ES-I3 (cell line): ENCODE measurements around the gene RING1.
A peak's percentile ranks its signal among the peaks of the same experiment; 100 is the strongest.
"Not testable (repeated sequence)": the region's sequence is repeated elsewhere in the genome, so short reads cannot be mapped to it uniquely, and the experiment has no call there.

ENCODE experiments used
- H3K36me3 ChIP-seq: 2 replicates; pipeline ENCODE4 v1.6.1; 2013; ENCODE audit warnings: mild to moderate bottlenecking, low read length, control low read depth, moderate library complexity; ENCODE audit not compliant: insufficient read depth
- H3K4me1 ChIP-seq: 2 replicates; pipeline ENCODE4 v1.6.1; 2013; ENCODE audit warnings: mild to moderate bottlenecking, control low read depth, low read length; ENCODE audit not compliant: insufficient read depth
- H3K9ac ChIP-seq: 2 replicates; pipeline ENCODE4 v1.6.1; 2013; ENCODE audit warnings: low read depth, mild to moderate bottlenecking, low read length, moderate library complexity
- H3K9me3 ChIP-seq: 2 replicates; pipeline ENCODE4 v1.6.1; 2013; ENCODE audit warnings: mild to moderate bottlenecking, low read length, moderate library complexity; ENCODE audit not compliant: control insufficient read depth, insufficient read depth

RING1 gene

GRCh38 chr6:33217246-33217645 lies 8.9 kb downstream of the RING1 start:
- Histone ChIP-seq H3K9me3 (no peaks in the 10 kb centered on the region), H3K4me1 (peaks cover 19% of the 10 kb centered on the region), H3K36me3 (no peaks in the 10 kb centered on the region), H3K9ac (no peak overlapping the region)

GRCh38 chr6:33217681-33218080 lies 9.4 kb downstream of the RING1 start:
- H3K4me1 ChIP-seq, result peaks cover 19% of the 10 kb centered on the region
- H3K36me3 ChIP-seq, result no peaks in the 10 kb centered on the region
- no peak overlapping the region for H3K9ac ChIP-seq
- no peaks in the 10 kb centered on the region for H3K9me3 ChIP-seq

DNA sequence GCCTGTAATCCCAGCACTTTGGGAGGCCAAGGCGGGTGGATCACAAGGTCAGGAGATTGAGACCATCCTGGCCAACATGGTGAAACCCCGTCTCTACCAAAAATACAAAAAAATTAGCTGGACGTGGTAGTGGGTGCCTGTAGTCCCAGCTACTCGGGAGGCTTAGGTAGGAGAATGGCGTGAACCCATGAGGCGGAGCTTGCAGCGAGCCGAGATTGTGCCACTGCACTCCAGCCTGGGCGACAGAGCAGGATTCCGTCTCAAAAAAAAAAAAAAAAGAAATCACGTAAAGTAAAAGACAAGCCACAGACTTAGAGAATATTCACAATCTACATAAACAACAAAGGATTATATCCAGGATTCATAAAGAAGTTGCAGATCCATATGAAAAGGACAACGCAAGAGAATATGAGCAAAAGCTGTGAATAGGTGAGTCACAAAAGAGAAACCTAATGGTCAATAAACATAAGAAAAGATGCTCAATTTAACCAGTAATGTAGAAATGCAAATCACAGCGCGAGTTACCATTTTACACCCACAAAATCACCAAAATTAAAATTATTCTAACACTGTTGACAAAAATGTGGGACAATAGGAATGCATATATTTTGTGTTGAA lies 18.3 kb downstream of the RING1 start:
- H3K36me3 ChIP-seq, H3K9ac ChIP-seq, H3K9me3 ChIP-seq: not testable (repeated sequence)
- peaks cover 13% of the 10 kb centered on the region for H3K4me1 ChIP-seq

- Histone ChIP-seq H3K4me1 (peaks cover 11% of the 10 kb centered on the region), H3K9me3 (no peaks in the 10 kb centered on the region), H3K36me3 (no peaks in the 10 kb centered on the region), H3K9ac (peak overlapping the region; percentile 25; the same call in 1 of the 2 replicates)
Measured at GRCh38 chr6:33235221-33235634, 26.9 kb downstream of the RING1 start.

- Histone ChIP-seq H3K36me3 (no peaks in the 10 kb centered on the region), H3K4me1 (peaks cover 11% of the 10 kb centered on the region), H3K9ac (no peak overlapping the region), H3K9me3 (no peaks in the 10 kb centered on the region)
Measured at GRCh38 chr6:33236328-33236727, 28.0 kb downstream of the RING1 start.

DNA sequence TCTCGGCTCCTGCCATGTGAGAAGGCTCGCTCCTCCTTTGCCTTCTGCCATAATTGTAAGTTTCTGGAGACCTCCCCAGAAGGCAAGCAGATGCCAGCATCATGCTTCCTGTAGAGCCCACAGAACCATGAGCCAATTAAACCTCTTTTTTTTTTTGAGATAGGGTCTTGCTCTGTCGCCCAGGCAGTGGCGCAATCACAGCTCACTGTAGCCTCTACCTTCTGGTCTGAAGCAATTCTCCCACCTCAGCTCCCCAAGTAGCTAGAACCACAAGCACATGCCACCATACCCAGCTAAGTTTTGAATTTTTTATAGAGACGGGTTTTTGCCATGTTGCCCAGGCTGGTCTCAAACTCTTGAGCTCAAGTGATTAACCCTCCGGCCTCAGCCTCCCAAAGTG lies 28.6 kb downstream of the RING1 start:
- H3K9me3 ChIP-seq, result no peaks in the 10 kb centered on the region
- no peaks in the 10 kb centered on the region for H3K36me3 ChIP-seq
- no peak overlapping the region for H3K9ac ChIP-seq
- H3K4me1 ChIP-seq, result peaks cover 11% of the 10 kb centered on the region

DNA sequence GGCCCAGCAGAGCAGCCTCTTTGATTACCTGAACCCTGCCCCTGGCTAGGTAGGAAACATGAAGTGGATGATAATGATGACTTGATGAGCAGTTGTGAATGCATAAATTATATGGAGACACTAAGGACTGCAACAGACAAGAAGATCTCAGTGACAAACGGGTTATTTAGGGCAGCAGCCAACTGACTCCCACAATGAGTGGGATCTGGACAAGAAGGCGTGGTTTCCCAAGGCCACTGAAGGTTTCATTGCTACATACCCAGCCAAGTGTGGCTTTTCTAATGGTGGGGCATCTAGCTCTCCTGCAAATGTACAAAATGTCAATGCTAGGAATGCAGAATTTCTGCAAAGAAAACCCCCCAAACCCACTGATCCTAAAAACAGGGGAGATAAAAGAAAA lies 29.4 kb downstream of the RING1 start:
- peaks cover 11% of the 10 kb centered on the region for H3K4me1 ChIP-seq
- H3K9ac ChIP-seq, result no peak overlapping the region
- no peaks in the 10 kb centered on the region for H3K9me3 ChIP-seq
- no peaks in the 10 kb centered on the region for H3K36me3 ChIP-seq

GRCh38 chr6:33241968-33242367 lies 33.7 kb downstream of the RING1 start:
- Histone ChIP-seq H3K36me3 (no peaks in the 10 kb centered on the region), H3K4me1 (no peaks in the 10 kb centered on the region), H3K9ac (no peak overlapping the region), H3K9me3 (no peaks in the 10 kb centered on the region)

- Histone ChIP-seq H3K36me3 (no peaks in the 10 kb centered on the region), H3K9me3 (no peaks in the 10 kb centered on the region), H3K9ac (no peak overlapping the region), H3K4me1 (no peaks in the 10 kb centered on the region)
Measured at GRCh38 chr6:33243476-33243875, 35.2 kb downstream of the RING1 start.

- H3K36me3 ChIP-seq, result no peaks in the 10 kb centered on the region
- peaks cover 6% of the 10 kb centered on the region; the same call in 1 of the 2 replicates for H3K4me1 ChIP-seq
- no peaks in the 10 kb centered on the region for H3K9me3 ChIP-seq
- peak overlapping the region; percentile 50; the same call in 1 of the 2 replicates for H3K9ac ChIP-seq
Measured at GRCh38 chr6:33247977-33248642, 39.8 kb downstream of the RING1 start.

DNA sequence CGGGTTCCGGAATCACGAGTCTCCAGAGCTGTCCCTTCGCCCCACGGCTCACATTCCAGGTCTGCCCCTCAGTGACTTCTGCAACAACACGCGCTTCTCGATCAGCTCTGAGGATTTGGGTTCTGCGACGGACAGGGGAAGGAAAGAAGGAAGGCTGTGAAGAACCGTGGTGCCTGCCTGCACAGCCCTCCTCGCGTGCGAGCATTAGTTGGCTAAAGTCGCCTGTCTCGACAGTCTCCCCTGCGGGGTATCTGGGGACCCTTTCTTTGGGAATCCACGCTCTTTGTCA lies 40.3 kb downstream of the RING1 start:
- H3K4me1 ChIP-seq, result peaks cover 6% of the 10 kb centered on the region; the same call in 1 of the 2 replicates
- peak overlapping the region; percentile 50; the same call in 1 of the 2 replicates for H3K9ac ChIP-seq
- H3K9me3 ChIP-seq, result no peaks in the 10 kb centered on the region

DNA sequence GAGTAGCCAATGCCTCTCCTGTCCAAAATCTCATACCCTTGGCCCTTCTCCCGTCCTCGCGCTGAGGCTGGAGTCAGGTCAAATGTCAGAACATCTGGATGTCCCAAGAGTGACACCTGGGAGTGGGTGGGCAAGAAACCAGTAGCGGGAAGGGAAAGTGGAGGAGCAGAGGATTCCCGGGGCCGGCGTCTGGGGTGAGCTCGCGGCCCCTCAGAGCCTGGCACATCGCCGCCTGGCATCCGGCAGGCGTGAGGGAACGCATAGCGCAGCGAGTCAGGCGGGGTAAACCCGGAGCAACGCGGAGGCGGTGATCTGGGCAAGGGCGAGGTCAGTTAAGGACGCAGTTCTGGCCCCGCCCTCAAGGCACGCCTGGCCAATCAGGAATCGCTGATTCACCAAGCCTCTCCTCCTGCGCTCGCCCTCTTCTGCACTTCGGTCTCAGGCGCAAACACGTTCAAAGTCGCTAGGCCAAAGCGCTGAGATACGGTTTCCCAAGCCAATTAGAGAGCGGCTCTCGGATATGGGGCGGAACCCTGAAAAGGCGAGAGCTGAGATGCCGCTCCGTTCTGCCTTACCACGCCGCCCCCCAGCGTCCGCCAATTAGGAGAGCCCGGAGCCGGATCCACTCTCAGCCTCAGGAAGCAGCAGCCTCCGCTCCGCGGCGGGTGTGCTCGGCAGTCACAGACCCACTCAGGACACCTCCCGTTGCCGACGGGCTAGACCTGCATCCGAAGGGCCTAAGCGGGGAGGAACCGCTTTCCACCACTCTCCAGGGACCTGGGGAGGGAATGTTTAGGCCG lies 40.8 kb downstream of the RING1 start:
- H3K9ac ChIP-seq, result peak overlapping the region; percentile 74
- H3K36me3 ChIP-seq, result no peaks in the 10 kb centered on the region
- H3K4me1 ChIP-seq, result peaks cover 6% of the 10 kb centered on the region; the same call in 1 of the 2 replicates
- no peaks in the 10 kb centered on the region for H3K9me3 ChIP-seq

More for the DNA sequence above, 40.3 kb downstream of the RING1 start:
- no peaks in the 10 kb centered on the region for H3K36me3 ChIP-seq

DNA sequence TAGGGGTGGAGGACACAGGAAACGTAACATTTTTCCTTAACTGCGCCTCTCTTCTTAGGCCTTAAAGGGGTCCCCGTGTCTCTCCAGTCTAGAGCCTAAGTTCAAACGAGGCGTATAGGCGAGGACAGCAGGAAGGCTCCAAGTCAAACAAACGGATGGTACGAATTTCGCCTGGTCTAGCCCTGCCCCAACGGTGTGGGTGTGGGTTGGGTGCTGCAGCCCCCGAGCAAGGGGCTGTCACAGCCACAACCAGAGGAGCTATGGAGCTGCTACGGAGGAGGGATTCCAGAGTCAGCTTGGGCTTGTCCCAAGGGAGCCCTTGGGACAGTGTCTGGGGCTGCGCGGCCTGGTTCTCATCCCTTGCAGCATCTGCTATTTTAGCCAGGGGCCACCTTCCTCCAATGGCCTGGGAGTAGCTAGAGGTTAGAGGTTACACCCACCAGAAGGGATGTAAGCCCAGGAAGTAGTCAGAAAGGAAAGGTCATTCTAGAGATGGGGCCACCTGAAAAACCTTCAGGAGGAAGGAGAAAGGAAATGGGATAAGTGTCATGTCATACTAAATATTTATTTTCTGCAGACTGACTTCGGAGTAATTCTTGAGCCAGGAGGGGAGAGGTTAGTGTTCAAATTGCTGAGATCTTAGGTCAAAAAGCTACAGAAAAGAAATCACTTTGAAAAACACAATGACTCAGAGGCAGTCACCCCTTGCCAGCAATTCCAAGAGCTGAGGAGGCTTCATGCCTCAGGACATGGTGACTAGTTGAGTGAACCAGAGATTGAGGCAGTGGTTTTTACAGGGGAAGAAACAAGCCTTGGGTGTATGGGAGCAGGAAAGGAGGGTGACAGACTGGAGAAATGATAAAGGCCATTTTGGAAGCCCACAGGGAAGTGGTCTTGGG lies 41.7 kb downstream of the RING1 start:
- H3K9ac ChIP-seq, result peak overlapping the region; percentile 74

DNA sequence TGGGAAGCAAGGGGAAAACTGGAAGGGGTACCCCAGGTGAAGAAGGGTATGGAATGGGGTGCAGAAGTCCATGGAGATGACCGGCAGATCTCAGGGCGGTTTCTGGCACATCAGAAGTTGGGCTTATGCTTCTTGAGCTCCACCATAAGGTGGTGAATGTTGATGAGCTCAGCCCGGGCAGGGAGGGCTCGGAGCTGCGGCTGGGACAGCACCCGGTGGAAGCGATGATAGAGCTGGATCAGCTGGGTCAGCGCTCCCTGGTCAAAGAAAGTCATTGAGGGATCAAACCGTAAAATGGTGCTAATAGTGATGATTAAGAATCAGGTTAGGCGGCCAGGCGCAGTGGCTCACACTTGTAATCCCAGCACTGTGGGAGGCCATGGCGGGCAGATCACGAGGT lies 42.4 kb downstream of the RING1 start:
- H3K4me1 ChIP-seq, result peaks cover 6% of the 10 kb centered on the region; the same call in 1 of the 2 replicates
- no peaks in the 10 kb centered on the region; the same call in 1 of the 2 replicates for H3K9me3 ChIP-seq
- H3K36me3 ChIP-seq, result no peaks in the 10 kb centered on the region
- no peak overlapping the region for H3K9ac ChIP-seq

More for the DNA sequence above, 41.7 kb downstream of the RING1 start:
- peaks cover 6% of the 10 kb centered on the region; the same call in 1 of the 2 replicates for H3K4me1 ChIP-seq
- no peaks in the 10 kb centered on the region for H3K9me3 ChIP-seq
- H3K36me3 ChIP-seq, result no peaks in the 10 kb centered on the region
